H1 (cell line): Measurements from ENCODE around the gene ARHGAP12. TPM values are rescaled to one million over a fixed set of nuclear protein-coding genes. Genes with fewer than 3 reads are reported as not detected.

Experiments used
- ASH2L ChIP-seq: fragments of 200-600, 300-600 bp; sonication (generic); IDR thresholded peaks from one replicate; pipeline ENCODE4 v1.7.1; 2017; ENCODE audit warnings: low read length
- CHD7 ChIP-seq: fragments of 300-600 bp; sonication (generic); IDR thresholded peaks from 2 replicates; pipeline ENCODE4 v1.7.1; 2012; ENCODE audit warnings: low read length, moderate library complexity, mild to moderate bottlenecking, inconsistent platforms; ENCODE audit not compliant: insufficient replicate concordance
- EP300 ChIP-seq, 2 experiments: IDR thresholded peaks; 1 replicate in 1 of 2; 2 replicates in 1 of 2; pipeline ENCODE4 v1.6.1; 2011 to 2012; ENCODE audit warnings: low read depth in 2 of 2, low read length in 2 of 2, mild to moderate bottlenecking in 2 of 2, borderline replicate concordance in 1 of 2, inconsistent platforms in 1 of 2, moderate library complexity in 1 of 2
- KDM1A ChIP-seq: fragments of 200-600, 300-600 bp; sonication (generic); IDR thresholded peaks from 2 replicates; pipeline ENCODE4 v1.7.1; 2016; ENCODE audit warnings: mild to moderate bottlenecking, low read length, borderline replicate concordance
- MAFK ChIP-seq: IDR thresholded peaks from 2 replicates; pipeline ENCODE4 v1.6.1; 2012; ENCODE audit warnings: low read depth, mild to moderate bottlenecking, improper control_type of control experiment, low read length
- RFX5 ChIP-seq: IDR thresholded peaks from 2 replicates; pipeline ENCODE4 v1.6.1; 2011; ENCODE audit warnings: low read depth, low read length, improper control_type of control experiment, borderline replicate concordance
- ZNF274 ChIP-seq: IDR thresholded peaks from 2 replicates; pipeline ENCODE4 v1.7.0; 2012; ENCODE audit warnings: low read length, borderline replicate concordance; ENCODE audit errors: extremely low read depth
- polyA plus RNA-seq, 7 experiments: library from polyadenylated mRNA; depleted of rRNA in 3 of 7; stranded (reverse) in 5 of 7; unstranded in 2 of 7; fragments of >200 nt in 5 of 7; fragments of 200-250 nt in 2 of 7; gene quantifications; 1 replicate in 5 of 7; 2 replicates in 1 of 7; 4 replicates in 1 of 7; pipeline versions ENCODE4 v1.2.1 to v1.2.3, GENCODE V29; 2011 to 2013; ENCODE audit warnings: missing spikeins in 2 of 7, mixed read lengths in 2 of 7
- total RNA-seq: library from RNA; stranded (reverse); fragmentation: NEBNext Ultra II Directional; extraction: Animal tissue kit (Norgen Biotek cat#: 25700); gene quantifications from 2 replicates; pipeline ENCODE4 v1.2.1, GENCODE V29; 2021

ARHGAP12 gene
- total and polyA plus RNA-seq, 2 of the 8 experiments (the other 6 are each of a cell fraction or from before 2014, with no cell fraction given): 10.1 to 39.0 TPM

GRCh38 chr10:31760674-31761081 is 168.0 kb downstream of the ARHGAP12 start (continued):
- no peak for TF ChIP-seq EP300 (IDR thresholded peaks at IDR 0.05; ENCODE audit: borderline replicate concordance in 1 of 2, low read depth in 2 of 2, low read length in 2 of 2)
- no peak for TF ChIP-seq MAFK
- TF ChIP-seq ZNF274: no peak
- no peak for TF ChIP-seq ASH2L
- TF ChIP-seq RFX5: no peak
- no peak for TF ChIP-seq CHD7
- no peak for TF ChIP-seq KDM1A
- TF ChIP-seq, all 59 proteins: peak for 0
